ENCODE data around the gene APPL2.

The APPL2 gene

GRCh38 chr12:105214670-105215375, 21.2 kb downstream of the APPL2 start:
- TF ChIP-seq CTCF (IDR thresholded peaks at IDR 0.05; ENCODE audit: extremely low read depth, missing control alignments): no peak
- DNase-seq (ENCODE audit: low spot score): no peak

GRCh38 chr12:105214148-105214547, 21.8 kb downstream of the APPL2 start:
- no peak for TF ChIP-seq CTCF (IDR thresholded peaks at IDR 0.05; ENCODE audit: extremely low read depth, missing control alignments)

GRCh38 chr12:105212438-105212837, 23.5 kb downstream of the APPL2 start:
- DNase-seq (ENCODE audit: low spot score): no peak
- TF ChIP-seq CTCF (IDR thresholded peaks at IDR 0.05; ENCODE audit: extremely low read depth, missing control alignments): no peak

More at GRCh38 chr12:105214148-105214547, 21.8 kb downstream of the APPL2 start:
- no peak for DNase-seq (ENCODE audit: low spot score)

- DNase-seq (ENCODE audit: low spot score): no peak
- TF ChIP-seq CTCF (IDR thresholded peaks at IDR 0.05; ENCODE audit: extremely low read depth, missing control alignments): no peak
These were observed 26.9 kb downstream of the APPL2 start for GRCh38 chr12:105209091-105209490.

GRCh38 chr12:105206686-105207374, 29.1 kb downstream of the APPL2 start:
- DNase-seq (ENCODE audit: low spot score): no peak
- TF ChIP-seq CTCF (IDR thresholded peaks at IDR 0.05; ENCODE audit: extremely low read depth, missing control alignments): no peak

- DNase-seq (ENCODE audit: low spot score): no peak
- no peak for TF ChIP-seq CTCF (IDR thresholded peaks at IDR 0.05; ENCODE audit: extremely low read depth, missing control alignments)
These were observed 30.5 kb downstream of the APPL2 start for GRCh38 chr12:105205322-105206048.

- no peak for DNase-seq (ENCODE audit: low spot score)
- TF ChIP-seq CTCF (IDR thresholded peaks at IDR 0.05; ENCODE audit: extremely low read depth, missing control alignments): no peak
These were observed 31.1 kb downstream of the APPL2 start for GRCh38 chr12:105204916-105205315.

All from GM20000 (cell line).